HG03103 (cell line): ENCODE measurements around the gene MISP.

Source experiments
- ATAC-seq: cut with Tn5 transposase; IDR thresholded peaks from one replicate; pipeline ENCODE4 v1.9.1; 2021; ENCODE audit warnings: low read depth; ENCODE audit not compliant: unreplicated experiment

Gene MISP

GRCh38 chr19:771332-771785 lies 20.4 kb downstream of the MISP start:
- ATAC-seq, result no peak

- ATAC-seq, result no peak
Measured at GRCh38 chr19:772063-772462, 21.2 kb downstream of the MISP start.

- no peak for ATAC-seq
Measured at GRCh38 chr19:772730-773436, 22.0 kb downstream of the MISP start.

GRCh38 chr19:776549-776948 lies 25.6 kb downstream of the MISP start:
- ATAC-seq, result no peak

GRCh38 chr19:778910-779653 lies 28.2 kb downstream of the MISP start:
- no peak for ATAC-seq

- ATAC-seq, result no peak
Measured at GRCh38 chr19:780935-781334, 30.0 kb downstream of the MISP start.

GRCh38 chr19:781800-782184 lies 30.9 kb downstream of the MISP start:
- no peak for ATAC-seq

DNA sequence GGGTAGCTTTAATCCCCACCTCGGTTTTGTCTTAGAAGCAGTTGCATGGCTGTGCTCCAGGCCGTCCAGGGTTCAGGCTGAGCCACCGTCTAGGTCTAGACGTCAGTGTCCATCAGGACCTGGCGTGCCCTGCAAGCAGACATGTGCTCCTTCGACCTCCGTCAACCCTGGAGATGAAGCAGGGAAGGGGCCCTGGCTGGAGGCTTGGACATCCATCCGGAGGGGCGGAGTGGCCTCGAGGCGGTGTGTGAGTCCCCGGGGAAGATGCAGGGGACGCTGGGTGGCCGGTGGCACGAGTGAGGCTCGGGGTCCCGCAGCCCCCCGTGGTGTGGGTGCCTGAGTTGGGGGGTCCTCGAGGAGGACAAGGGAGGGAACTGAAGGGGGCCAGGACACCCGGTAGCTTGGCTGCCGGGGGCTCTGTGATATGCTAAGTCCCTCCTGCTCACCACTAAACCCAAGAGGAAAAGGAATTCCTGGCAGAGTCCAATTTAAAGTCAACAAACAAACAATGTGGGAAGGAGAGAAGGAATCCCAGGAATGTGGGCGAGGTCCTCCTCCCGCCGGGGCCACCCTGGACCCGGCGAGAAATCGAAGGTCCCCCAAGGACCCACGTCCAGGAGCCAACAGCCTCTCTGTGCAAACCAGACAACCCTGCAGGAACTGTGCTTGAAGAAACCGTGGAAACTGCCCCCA lies 31.4 kb downstream of the MISP start:
- no peak for ATAC-seq

GRCh38 chr19:782878-783668 lies 32.2 kb downstream of the MISP start:
- ATAC-seq, result no peak

DNA sequence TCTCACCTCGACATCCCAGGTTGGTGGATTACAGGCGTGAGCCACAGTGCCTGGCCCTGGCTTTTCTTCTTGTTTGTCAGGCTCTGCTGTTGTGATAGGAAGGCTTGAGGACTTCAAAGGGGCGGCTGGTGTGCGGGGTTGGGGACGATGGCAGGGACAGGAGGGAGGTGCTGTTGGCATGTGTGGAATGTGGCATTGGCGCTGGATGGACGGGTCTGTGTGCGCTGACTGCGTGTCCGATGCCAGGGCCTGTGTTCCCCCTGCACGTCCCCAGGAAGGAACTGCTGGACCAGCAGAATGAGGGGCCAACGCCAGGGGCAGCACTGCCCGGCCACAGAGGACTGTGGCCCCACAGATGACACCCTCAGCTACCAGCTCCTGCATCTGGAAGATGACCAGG lies 33.6 kb downstream of the MISP start:
- ATAC-seq, result no peak

GRCh38 chr19:787536-787935 lies 36.6 kb downstream of the MISP start:
- no peak for ATAC-seq

- no peak for ATAC-seq
Measured at GRCh38 chr19:788686-788982, 37.7 kb downstream of the MISP start.

GRCh38 chr19:788983-789700 lies 38.2 kb downstream of the MISP start:
- ATAC-seq, result no peak

- ATAC-seq, result no peak
Measured at GRCh38 chr19:789701-790060, 38.8 kb downstream of the MISP start.

GRCh38 chr19:791007-791566 lies 40.2 kb downstream of the MISP start:
- ATAC-seq, result no peak

DNA sequence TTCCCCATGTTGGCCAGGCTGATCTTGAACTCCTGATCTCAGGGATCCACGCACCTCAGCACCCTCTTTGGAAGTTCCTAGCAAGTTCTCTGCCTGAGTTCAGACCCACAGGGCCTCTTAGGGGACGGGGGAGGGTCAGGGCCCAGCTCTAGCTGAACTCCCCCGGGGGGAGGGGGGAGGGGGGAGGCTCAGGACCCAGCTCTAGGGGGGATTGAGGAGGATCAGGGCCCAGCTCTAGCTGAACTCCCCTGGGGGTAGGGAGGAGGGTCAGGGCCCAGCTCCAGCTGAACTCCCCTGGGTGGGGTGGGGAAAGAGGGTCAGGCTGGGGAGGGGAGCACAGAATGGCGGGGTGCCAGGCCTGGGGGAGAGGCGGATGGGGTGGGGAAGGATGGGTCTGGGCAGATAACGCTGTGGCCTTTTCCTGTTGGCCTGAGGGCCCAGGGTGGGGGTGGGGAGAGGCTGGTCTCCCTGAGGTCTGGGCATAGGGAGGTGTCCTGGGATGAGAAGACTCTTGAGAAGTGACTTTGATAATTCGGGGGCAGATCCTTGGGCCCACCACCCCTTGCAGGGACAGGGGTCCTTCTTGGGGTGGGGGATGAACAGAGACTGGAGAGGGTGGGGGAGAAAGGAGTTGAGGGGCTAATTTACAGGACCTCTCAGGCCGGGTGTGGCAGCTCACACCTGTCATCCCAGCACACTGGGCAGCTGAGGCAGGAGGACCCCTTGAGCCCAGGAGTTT lies 40.8 kb downstream of the MISP start:
- no peak for ATAC-seq

- ATAC-seq, result no peak
Measured at GRCh38 chr19:792306-792885, 41.5 kb downstream of the MISP start.

DNA sequence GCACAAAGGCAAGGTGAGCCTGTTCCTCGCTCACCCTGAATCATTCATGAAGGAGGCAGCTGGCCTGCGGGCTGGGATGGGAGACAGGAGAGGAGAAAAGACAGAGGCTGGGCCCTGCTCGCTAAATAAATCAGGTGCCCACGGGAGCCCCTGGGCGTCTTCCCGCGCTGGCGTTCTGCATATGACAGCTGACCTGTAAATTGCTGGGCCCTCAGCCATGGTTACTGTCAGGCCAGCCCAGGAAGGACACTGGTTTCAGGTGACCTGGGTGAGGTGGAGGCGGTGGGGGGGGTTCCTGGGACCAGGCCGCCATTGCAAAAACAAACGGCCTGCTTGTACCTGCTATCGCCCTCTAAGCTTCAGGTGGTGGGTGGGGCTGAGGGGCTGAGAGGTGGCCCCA lies 42.9 kb downstream of the MISP start:
- ATAC-seq, result no peak

GRCh38 chr19:795073-795611 lies 44.2 kb downstream of the MISP start:
- ATAC-seq, result no peak
